NCI-H510A (cell line): ENCODE data around the gene ATP2B2.

Experiments
- DNase-seq: peaks from one replicate; lab custom pipeline; 2025; lab: John Stamatoyannopoulos, UW

ATP2B2 gene

GRCh38 chr3:10342781-10343180, 162.6 kb downstream of the ATP2B2 start:
- DNase-seq: no peak

GRCh38 chr3:10341901-10342398, 163.4 kb downstream of the ATP2B2 start:
- no peak for DNase-seq

DNA sequence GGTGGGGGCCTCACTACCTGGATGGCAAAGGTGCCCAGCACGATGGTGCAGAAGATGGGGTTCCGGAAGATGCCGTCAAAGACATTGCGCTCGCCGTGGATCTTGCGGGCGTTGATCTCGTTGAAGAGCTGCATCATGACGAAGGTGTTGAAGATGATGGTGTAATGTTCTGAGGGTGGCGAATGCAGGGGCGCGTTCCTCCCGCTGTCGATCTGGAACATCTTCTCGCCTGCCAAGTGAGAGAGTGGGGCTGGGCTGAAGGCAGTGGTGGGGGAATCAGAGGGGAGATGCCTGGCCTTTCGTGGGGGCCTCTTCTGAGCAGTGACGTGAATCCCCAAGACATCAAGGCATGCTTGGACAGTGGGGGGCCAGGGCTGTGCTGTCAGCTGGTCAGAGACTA, 164.9 kb downstream of the ATP2B2 start:
- DNase-seq: no peak

- no peak for DNase-seq
Observed at GRCh38 chr3:10340046-10340445, 165.3 kb downstream of the ATP2B2 start.

DNA sequence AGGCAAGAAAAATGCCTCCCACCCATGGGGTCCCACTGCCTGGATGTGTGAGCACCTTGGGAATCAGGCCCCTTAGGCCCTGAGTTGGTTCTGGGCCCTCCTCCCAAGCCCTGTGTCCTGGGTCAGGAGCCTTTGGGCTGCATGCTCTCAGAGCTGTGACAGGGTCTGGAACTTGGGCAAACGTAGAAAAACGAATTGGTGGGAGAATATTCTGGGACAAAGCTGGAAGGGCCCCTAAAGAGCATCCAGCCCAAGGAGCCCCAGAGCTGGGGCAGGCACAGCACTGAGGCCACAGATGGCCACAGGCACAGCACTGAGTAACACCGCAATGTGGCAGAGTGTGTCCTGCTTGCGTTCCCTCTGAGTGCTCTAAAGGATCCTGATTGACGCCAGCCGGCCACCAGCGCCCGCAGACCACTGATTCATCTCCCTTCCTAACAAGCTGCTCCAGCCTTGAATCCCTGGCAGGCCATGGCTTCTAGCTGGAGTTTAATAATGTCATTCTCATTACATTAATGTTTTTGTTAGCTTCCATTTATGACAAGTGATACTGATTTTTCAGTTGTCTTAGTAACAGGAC, 165.9 kb downstream of the ATP2B2 start:
- no peak for DNase-seq

DNA sequence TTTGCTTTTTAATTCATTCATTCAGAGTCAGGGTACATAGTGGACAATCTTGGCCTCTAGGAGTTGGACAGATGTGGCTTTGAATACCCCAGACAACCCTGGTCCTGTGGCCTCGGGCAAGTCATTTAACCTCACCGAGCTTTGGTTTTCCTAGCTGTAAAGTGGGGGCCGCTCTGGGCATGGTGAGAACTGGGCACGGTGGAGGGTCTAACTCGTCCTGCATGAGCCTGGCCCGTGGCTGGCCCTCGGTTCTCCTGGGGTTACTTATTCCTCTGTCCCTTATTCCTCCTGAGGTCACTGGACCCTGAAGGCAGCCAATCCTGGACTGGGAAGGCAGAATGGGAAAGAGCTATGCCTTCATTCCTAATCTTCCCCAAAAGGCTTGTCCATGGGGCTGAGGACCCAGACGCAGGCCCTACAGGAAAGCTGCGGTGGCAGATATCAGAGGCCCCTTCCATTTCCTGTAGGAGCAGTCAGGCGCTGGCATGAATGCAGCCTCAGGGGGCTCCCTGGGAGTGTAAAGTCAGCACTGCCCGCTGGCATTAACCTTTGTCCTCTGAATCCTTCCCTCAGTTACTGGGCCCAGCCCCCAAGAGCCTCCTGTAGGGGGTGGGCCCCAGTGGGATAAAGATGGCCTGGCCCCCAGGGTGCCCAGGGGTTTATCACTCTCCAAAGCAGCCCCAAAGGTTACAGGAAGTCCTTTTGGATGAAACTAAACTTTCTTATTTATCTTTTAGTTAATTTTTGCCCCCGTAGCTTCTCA, 166.6 kb downstream of the ATP2B2 start:
- no peak for DNase-seq

- no peak for DNase-seq
Observed at GRCh38 chr3:10338164-10338470, 167.3 kb downstream of the ATP2B2 start.

GRCh38 chr3:10337323-10338163, 167.8 kb downstream of the ATP2B2 start:
- peak; percentile 29 for DNase-seq

DNA sequence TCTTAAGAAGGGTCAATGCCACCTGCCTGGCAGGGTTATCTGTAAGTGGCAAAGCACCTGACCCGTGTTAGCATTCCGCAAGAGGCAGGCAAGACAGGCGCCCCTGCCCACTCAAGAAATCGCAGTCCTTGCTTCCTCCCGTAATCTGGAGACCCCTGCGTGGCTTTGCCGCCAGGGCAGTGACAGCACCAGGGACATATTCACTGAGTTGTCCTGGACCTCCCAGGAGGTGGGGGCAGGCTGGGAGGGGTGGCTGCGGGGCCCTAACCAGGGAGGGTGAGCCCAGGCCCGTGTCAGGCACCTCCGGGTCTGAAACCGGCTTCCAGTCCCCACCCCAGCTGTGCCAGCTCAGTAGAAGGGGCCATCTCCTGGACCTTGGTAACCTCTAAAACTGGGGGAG, 168.6 kb downstream of the ATP2B2 start:
- no peak for DNase-seq

GRCh38 chr3:10335871-10336622, 169.3 kb downstream of the ATP2B2 start:
- DNase-seq: no peak

DNA sequence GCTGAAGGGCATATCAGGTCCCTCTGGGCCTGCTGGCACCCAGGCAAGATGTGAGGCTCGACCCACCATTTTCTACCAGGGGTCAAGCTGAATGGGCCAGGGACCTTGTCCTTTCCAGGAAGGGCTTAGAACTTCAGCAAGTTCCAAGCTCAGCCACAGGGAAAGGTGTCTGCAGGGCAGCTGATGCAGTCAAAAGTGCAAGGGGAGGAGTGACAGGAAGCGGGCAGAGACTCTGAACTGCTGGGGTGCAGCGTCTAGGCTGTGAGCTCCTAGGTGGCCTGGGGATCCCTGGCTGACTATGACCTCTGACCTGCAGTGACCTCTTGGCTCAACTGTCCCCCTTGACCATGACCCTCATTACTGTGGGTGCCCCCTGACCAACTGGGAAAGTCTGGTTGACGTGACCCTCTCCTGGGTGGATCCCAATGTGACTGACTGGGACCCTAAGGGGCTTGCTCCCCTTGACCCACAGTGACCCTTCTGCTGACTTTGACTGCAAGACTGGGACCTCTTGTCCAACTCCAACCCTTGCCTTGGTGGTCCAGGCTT, 170.1 kb downstream of the ATP2B2 start:
- no peak for DNase-seq

DNA sequence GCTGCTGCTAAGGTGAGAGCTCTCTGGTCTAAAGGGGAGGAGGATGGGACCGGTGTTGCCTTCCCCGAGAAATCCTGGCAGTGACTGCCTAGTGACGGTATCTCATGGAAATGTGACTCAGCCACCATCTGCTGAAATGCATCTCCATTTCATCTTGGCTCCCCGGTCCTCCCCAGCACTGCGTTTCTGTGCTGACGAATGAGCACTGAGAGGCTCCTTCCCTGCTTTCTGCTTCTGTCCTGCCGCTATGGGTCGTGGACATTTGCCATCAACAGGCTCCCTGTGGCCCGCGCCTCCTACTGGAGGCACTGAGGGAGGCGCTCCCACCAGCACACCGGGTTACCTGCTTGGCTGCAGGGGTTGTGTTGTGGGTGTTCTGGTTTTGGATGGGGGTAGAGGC, 170.9 kb downstream of the ATP2B2 start:
- DNase-seq: no peak

- DNase-seq: no peak
Observed at GRCh38 chr3:10334042-10334441, 171.3 kb downstream of the ATP2B2 start.

- no peak for DNase-seq
Observed at GRCh38 chr3:10333349-10333650, 172.1 kb downstream of the ATP2B2 start.

- no peak for DNase-seq
Observed at GRCh38 chr3:10332481-10333348, 172.7 kb downstream of the ATP2B2 start.

GRCh38 chr3:10331320-10331719, 174.1 kb downstream of the ATP2B2 start:
- DNase-seq: no peak

DNA sequence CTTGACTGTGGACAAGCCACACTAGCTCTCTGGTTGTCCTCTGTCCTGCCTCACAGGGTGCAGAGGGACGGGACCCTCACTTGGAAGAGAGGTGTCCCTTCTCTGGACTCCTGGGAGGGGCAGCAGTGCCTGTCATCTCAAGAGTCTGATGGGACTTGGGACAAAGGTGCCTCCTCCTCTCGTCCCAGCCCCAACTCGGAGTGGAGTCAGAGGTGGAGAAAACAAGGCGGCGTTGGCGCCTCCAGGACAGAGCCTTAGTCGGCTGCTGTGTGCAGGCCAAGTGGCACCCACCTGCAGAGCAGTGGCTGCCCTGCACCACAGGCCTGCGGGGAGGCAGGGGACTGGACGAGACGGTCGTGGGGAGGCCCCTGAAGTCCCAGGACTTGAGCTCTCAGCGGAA, 175.1 kb downstream of the ATP2B2 start:
- no peak for DNase-seq

DNA sequence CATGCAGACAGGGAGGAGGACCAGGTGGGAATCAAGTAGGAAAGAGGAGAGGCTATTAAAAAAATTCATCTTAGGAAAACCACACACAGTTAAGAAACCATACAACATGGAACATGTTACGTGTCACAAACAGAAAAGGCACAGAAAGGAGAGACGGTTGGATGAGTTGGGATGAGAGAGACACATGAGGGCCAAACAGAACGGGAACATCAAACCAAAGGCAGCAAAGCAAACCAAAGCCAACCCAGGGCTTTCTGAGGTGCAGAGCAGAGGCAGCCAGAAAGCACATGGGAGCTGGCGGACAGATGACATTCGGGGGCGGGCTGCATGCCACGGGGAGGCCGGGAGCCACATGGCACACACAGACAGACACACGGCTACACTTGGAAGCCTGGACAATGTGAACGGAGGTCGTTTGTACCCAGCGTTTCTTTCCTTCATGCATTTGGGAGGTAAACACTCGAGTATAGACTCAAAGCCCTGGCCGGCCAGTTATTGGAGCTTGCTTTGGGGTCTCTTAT, 175.8 kb downstream of the ATP2B2 start:
- DNase-seq: no peak

DNA sequence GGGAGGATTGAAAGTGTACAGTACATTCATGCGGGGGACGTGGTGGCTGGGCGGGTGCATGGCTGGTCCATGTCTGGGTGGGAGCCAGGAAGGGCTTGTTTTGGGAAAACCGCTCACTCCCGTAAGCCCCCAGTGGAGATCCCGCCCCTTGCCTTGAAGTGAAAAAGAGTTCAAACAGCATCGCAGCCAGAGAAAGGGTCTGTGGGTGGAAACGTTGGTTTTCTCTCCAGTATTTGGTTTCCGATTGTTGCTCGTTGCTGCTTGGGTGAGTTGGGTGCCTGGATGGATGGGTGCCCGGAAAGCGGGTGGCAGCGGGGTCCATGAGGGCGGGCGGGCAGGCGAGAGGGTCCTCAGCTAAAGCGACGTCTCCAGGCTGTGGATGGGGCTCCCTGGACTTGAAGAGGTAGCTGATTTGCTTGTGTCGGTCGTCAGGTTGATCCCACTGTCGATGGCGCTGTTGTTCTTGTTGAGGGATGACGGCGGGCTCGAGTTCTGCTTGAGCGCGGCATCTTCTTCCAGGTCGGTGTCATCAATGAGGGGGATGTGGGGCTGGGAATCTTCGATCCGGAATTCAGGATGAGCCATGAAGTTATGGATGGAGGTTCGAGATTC, 176.8 kb downstream of the ATP2B2 start:
- no peak for DNase-seq

DNA sequence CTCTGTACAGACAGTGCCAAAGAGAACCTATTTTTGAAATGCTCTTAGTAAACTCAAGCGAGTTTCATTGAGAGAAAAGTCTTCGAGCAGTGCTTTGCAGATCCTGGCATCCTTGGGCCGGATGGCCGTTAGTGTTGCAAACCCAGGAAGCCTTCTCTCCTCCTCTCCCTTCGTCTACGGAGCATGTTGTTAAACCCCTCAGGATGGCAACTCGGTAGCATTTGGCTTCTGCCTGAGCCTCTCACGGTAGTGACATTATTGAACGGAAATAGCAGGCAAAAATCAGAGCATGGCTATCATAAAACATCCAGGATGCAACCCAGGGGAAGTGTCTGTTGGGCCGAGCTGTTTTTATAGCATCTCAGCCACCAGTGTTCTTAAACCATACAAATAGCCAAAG, 177.8 kb downstream of the ATP2B2 start:
- no peak for DNase-seq

DNA sequence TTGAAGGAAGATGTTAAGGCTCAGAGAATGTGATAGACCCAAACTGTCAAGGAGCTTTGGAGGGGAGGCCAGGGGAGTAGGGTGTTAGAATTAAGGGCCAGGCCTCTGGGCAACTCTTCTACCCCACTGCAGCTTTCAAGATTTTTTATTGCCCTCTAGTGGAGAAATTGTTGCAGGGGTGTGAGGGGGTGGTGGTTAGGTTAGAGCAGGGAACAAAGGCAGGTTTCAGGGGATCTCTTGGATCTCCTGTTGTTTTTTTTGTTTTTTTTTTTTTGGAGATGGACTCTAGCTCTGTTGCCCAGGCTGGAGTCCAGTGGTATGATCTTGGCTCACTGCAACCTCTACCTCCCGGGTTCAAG, 183.1 kb downstream of the ATP2B2 start:
- no peak for DNase-seq
